GM19468 (cell line): ENCODE data around the gene DENND1A.
"Not testable (repeated sequence)": the region's sequence is repeated elsewhere in the genome, so short reads cannot be mapped to it uniquely, and the experiment has no call there.

Experiments used
- ATAC-seq: cut with Tn5 transposase; IDR thresholded peaks from one replicate; pipeline ENCODE4 v1.9.1; 2021; ENCODE audit warnings: mild to moderate bottlenecking, moderate library complexity, moderate number of reproducible peaks; ENCODE audit not compliant: unreplicated experiment; ENCODE audit errors: extremely low read depth

Gene DENND1A

DNA sequence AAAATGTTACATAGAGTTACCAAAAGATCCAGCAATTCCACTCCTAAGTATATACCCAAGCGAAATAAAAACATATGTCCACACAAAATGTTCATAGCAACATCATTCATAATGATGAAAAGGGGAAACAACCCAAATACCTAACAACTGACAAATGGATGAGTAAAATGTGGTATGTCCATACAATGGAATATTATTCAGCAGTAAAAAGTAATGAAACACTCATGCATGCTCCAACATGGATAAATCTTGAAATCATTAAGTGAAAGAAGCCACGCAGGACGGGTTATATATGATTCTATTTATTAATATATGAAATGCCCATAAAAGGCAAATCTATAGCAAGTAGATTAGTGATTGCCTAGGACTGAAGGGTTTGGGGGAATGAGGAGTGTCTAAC is 6.0 kb downstream of the DENND1A start:
- ATAC-seq: no peak

GRCh38 chr9:123923377-123923776 is 6.5 kb downstream of the DENND1A start:
- ATAC-seq: no peak

- ATAC-seq: no peak
These were observed 7.0 kb downstream of the DENND1A start for GRCh38 chr9:123922911-123923310.

DNA sequence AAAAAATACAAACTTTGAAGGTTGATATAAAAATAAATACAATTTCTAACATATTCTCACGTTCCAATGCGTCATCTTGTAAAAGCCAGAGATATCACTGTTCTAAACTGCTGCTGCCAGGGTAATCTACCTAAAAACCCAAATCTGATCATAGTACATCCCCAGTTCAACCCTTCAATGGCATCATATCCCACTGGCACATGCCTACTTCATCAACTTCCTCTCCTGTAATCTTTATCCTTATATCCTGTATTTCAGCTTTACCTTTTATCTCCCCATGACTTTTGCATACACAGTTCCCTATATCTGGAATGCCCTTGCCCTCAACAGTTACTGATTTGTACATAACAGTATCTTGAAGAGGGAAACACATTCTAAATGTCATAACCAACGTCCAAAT is 7.5 kb downstream of the DENND1A start:
- ATAC-seq: no peak

DNA sequence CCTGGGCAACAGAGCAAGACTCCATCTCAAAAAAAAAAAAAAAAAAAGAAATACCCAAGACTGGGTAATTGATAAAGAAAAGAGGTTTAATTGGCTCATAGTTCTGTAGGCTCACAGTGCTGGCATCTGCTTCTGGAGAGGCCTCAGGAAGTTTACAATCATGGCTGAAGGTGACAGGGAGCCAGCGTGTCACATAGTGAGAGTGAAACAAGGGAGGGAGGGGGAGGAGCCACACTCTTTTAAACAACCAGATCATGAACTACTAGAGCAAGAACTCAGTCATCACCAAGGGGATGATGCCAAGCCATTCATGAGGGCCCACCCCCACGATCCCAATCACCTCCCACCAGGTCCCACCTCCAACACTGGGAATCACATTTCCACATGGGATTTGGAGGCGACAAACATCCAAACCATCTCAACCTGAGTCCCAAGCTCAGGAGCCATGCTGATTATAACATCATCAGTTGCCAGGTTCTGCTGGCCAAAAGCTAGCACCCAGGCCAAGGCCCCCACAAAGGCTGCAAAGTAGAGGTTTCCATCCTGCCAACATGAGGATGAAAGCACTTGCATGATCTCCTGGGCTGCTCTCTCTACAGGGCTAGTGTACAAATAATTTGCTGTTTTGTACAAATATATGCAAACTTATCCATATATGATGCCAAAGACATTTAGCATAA is 15.3 kb downstream of the DENND1A start:
- ATAC-seq: no peak

DNA sequence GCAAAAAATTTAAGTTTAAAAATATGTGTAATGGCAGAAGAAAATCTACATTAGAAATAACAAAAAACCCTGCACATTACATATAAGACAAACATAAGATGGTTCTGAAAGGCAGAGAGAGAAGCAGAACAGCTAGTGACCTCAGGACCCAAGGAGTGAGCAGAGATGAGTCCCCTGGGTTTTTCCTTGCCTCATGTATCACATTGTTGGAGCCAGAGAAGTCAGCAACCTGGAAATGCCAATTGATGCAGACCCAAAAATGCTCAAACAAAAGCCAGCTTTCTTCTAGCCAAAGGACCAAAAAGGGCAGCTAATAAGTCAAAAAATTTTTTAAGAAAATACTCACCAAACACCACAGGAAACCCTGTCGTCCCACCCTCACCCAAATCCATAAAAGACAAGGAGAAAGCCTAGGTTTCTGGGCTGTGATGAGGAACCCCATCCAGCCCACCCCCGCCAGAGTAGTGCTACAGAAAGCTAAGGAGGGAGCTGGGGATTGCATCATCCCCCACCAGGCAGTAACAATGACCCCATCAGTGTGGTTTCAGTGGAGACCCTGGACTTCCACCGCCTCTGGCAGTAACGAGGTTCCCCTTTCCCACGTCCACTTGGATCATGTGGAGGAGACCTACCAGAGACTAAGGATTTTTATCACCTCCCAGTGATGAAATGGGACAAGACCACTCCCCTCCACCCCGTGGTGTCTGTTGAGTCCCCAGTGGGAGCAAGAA is 17.6 kb downstream of the DENND1A start:
- ATAC-seq: no peak

DNA sequence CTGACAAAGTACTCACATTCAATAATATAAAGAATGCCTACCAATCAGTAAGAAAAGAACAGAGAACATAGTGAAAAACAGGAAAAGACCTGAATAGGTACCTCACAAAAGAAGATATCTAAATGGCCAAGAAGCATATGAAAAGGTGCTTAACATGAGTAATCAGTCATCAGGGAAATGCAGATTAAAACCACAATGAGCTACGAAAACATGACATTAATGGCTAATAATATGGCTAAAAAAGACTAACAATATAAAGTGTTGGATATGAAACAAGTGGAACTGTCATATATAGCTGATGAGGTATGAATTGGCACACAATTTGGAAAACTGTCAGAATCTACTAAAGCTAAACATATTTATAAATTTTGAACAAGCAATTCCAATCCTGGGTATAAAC is 18.9 kb downstream of the DENND1A start:
- ATAC-seq: no peak

DNA sequence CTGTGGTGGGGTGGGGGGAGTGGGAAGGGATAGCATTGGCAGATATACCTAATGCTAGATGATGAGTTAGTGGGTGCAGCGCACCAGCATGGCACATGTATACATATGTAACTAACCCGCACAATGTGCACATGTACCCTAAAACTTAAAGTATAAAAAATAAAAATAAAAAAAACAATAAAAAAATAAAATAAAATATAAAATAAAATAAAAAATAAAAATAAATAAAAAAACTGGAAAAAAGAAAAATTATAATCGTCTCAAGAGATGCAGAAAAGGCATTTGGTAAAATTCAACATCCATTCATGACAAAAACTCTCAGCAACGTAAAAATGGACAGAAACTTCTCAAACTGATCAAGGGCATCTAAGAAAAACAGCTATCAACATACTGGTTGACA is 20.7 kb downstream of the DENND1A start:
- ATAC-seq: not testable (repeated sequence)

GRCh38 chr9:123903550-123903949 is 26.4 kb downstream of the DENND1A start:
- ATAC-seq: not testable (repeated sequence)

DNA sequence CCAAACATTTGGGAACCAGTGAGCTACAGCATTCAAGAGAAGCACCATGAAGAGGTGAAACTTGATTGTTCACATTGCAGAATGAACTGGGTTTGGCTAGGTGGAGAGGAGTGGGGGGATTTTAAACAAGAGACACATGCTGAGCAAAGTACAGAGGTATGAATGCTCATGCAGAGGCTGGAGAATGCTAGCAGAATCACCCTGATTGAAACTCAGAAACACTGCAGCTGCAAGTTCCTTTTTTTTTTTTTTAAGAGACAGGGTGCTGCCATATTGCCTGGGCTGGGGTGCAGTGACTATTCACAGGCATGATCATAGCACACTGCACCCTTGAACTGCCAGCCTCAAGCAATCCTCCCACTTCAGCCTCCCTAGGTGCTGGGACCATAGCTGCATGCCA is 35.1 kb downstream of the DENND1A start:
- ATAC-seq: no peak

DNA sequence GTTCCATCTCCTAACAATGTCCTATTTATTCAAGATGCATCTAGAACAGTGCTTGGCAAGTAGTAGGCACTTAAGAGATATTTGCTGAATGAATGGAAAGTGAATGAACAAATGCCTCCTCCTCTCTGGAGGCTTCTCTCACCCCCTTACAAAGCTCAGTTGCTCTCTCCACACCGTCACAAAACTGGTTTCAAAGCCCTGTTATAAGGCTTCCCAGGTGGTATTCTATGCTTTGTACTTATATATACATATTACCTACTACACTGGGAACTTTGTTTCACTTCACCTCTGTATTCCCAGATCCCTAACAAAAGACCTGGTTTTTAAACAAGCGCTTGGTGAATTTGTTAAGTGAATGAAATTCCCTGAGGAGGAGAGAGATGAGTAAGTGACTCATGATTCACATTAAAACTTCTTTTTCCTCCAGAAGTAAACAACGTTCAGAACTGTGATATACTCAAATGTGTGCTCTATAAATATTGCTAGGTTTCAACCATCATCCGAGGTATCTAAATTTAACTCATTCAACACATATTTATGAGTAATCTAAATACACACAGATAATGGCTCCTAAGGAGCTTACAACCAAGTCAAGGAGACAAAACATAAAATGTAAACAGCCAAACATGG is 36.0 kb downstream of the DENND1A start:
- ATAC-seq: no peak

DNA sequence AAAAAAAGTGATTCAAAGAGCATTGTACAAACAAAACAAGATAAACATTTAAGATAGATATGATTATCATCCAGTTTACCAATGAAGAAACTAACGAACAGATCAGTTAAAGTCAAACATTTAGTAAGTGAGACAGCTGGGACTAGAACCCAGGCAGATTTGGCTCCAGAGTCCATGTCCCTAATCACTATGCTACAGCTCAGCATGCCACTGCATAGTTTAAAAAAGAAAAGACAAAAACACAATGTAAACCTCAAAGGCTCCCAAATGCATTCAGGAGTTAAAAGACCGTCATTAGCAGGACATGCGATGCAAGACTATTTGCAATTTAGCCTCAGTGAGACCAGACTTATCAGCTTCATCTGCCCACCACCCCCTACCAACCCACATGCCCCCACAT is 36.8 kb downstream of the DENND1A start:
- no peak for ATAC-seq

- ATAC-seq: no peak
These were observed 42.1 kb downstream of the DENND1A start for GRCh38 chr9:123887837-123888236.

DNA sequence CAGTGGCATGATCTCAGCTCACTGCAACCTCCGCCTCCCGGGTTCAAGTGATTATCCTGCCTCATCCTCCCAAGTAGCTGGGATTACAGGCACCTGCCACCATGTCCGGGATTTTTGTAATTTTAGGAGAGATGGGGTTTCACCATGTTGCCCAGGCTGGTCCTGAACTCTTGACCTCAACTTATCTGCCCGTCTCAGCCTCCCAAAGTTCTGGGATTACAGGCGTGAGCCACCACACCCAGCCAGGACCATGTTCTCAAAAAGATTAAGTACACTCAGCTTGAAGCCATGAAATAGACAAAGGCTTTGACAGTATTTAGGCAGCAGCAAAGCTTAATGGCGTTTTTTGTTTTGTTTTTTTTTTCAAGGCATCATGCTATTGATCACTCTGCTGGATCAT is 44.1 kb downstream of the DENND1A start:
- ATAC-seq: not testable (repeated sequence)

DNA sequence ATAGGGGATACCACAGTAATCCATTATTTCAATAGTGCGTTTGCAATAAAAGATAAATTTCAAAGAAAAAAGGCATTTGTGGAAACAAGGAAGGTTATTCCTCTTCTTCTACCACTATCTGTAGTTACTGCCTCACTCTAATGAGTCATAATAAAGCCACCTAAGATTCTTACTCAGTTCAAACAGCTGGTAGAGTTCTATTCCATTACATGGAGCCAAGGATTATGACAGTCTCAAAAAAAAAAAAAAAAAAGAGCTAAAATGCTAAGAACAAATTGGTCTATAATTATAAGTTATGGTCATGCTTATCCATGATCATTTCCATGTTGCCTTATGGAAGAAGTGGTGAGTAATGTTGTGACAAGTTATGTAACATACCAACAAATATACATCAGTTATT is 46.3 kb downstream of the DENND1A start:
- ATAC-seq: no peak

- no peak for ATAC-seq
These were observed 48.3 kb downstream of the DENND1A start for GRCh38 chr9:123881604-123882003.

- no peak for ATAC-seq
These were observed 49.5 kb downstream of the DENND1A start for GRCh38 chr9:123880420-123880819.

DNA sequence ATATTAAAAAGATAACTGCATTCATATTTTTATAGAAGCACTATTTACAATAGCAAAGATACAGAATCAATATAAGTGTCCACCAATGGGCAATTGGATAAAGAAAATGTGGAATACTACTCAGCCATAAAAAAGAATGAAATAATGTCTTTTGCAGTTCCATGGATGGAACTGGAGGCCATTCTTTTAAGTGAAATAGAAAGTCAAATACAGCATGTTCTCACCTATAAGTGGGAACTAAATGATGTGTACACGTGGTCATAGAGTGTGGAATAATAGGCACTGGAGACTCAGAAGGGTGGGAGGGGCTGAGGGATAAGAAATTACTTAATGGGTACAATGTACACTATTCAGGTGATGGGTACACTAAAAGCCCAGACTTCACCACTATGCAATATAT is 53.2 kb downstream of the DENND1A start:
- ATAC-seq: no peak

- no peak for ATAC-seq
These were observed 57.2 kb downstream of the DENND1A start for GRCh38 chr9:123872710-123873109.

- ATAC-seq: no peak
These were observed 58.1 kb downstream of the DENND1A start for GRCh38 chr9:123871781-123872180.

DNA sequence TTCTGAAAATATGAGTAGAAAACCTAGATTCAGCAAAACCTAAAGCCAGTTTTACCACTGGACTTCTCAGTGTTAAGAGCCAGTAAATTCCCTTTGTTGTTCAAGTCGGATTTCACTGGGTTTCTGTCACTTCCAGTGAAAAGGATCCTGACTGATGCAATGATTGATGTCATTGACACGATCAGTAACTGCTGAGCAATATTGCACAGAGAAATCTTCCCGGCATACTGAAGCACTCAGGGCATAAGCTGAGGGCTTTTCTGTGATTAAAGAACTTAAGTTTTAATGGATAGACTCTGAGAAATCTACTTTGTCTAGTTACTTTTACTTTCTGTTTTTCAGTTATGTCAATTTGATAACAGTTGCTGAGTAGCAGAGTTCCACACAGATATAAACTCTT is 61.9 kb downstream of the DENND1A start:
- no peak for ATAC-seq
